ENCODE results near the gene LRRC8C.
"Not testable (repeated sequence)": the region's sequence is repeated elsewhere in the genome, so short reads cannot be mapped to it uniquely, and the experiment has no call there.

Gene LRRC8C

DNA sequence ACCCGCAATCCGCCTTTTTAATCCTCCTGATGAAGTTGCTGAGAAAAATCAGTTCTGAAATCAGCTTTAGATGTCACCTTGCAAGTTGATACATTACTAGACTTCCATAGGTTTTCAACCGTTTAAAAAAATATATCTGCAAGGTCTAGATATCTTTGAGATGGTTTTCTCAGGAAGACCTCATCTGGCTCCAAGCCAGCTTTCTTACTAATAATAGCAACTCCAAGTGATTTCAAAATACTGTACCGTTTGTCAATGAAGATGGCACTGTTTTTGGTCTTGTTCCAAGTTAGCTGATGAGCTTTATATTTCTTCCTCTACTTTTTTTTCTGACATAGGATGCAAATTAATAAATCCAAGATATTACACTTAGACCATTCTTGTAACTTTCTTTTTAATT lies 40.3 kb downstream of the LRRC8C start:
- DNase-seq = no peak

DNA sequence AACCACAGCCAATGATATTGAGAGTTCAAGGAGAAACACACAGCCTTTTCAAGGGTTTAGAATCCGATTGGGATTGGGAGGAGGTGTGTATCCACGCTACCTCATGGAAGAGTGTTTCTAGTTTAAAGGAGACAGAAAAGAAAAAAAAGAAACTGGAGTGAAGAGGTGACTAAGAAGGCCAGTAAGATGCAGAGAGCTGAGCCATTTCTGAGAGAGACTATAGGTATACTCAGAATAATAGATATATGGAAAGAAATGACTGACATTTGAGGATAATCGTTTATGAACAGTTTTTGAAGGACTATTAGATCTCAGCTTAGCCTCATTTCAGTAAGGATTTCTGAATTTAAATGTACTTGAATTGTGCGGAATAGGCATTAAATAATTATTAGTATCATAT lies 42.8 kb downstream of the LRRC8C start:
- DNase-seq = no peak

DNA sequence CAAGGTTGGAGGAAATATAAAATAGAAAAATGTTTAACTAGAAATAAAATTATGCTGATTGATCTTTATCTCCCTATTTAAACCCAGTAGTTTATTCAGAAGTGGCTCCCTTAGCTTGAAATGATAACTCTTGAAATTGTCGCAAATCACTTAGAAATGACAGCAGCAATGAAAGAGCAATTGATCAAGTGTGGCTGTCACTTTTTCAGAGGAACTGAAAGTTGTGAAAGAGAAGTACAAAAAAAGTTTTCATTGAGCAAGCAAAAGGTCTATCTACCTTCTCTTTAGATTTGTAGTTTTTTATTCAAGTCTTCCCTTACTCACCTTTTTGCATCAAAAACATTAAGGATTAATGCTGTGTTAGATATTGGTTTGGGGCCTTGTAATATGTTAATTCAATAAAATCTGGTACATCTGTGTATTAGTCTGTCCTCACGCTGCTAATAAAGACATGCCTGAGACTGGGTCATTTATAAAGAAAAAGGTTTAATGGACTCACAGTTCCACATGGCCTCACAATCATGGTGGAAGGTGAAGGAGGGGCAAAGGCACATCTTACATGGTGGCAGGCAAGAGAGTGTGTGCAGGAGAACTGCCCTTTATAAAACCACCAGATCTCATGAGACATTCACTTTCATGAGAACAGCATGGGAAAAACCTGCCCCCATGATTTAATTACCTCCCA lies 48.3 kb downstream of the LRRC8C start:
- no peak for DNase-seq

DNA sequence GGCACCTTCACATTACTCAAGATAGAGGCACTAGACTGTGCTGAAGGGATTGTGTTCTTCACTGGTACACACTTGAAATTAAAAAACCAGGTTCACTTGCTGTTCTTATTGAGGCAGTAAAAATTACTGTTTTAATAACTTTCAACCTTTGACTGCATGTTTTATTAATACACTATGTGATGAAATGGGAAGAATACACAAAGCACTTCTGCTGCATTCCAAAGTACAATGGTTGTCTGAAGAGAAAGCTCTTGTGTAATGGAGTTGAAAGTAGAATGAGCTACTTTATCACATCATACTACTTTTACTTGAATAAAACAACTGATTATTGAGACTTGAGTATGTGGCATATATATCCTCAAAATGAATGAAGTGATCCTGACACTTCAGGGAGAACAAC lies 49.7 kb downstream of the LRRC8C start:
- no peak for DNase-seq

DNA sequence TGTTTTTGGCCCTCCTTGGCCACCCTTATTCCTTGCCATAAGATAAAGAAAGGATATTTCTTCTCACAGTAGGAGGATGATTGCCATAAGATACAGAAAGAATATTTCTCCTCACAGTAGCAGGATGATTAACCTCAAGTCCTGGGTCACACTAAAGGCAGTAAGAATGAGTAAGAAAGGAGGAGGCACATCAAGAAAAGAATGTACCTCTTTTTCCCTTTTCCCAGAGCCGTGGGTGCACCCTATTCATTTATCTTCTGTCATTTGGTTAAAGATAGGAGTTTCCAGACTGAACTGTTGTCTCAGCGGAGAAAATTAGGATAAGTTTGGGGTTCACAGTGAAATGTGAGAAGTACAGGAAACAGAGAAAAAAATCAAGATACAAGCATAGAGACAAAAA lies 52.5 kb downstream of the LRRC8C start:
- no peak for DNase-seq

DNA sequence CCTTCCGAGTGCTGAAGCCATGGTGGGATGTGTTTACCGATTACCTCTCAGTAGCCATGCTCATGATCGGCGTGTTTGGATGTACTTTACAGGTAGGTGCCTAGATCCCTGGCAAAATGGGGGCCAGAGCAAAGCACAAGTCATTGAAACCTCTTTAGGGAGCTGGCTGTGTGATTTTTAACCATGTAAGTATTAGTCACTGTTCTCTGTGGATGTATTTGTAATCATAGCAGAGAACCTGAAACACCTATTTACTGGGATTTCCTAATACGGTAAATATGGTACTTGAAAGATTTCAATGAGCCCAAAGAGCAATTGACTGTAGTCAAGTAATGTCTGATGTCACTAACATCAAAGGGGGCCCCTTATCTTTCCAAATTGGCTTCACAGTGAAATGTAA lies 53.6 kb downstream of the LRRC8C start:
- DNase-seq = no peak

DNA sequence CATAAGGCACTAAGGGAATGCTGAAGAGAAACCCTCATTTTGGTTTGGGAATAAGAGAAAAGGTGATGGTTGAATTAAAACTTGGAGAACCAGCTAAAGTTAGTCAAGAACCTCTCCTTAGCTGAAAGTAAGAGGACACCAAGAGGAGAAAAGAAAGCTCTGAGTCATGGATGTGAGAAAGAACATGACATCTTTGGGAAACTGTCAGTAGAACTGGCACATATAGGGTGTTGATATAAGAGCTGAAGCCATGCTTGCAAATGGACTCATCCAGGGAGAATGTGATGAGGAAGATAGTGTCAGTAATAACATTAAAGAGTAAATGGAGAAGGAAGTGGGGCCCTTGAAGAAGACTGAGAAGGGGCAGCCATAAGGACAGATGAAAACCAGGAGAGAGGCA lies 54.3 kb downstream of the LRRC8C start:
- no peak for DNase-seq

DNA sequence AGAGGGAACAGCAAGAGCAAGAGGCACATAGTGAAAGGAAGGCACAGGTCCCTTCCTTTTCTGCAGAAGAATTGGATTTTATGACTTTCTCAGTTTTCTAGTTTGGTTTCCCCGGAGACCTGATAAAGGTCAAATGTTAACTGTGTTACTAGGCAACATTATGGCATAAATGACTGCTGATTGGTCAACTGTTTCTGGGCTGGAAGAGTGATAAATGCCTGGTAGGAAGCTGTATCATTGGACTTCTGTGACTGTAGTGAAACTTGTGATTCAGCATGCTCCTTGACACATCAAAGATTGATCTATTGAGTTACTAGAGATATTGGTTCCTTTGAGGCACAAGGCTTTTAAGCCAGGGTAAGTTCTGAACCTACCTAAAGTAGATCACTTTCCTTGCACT lies 55.7 kb downstream of the LRRC8C start:
- DNase-seq = no peak

DNA sequence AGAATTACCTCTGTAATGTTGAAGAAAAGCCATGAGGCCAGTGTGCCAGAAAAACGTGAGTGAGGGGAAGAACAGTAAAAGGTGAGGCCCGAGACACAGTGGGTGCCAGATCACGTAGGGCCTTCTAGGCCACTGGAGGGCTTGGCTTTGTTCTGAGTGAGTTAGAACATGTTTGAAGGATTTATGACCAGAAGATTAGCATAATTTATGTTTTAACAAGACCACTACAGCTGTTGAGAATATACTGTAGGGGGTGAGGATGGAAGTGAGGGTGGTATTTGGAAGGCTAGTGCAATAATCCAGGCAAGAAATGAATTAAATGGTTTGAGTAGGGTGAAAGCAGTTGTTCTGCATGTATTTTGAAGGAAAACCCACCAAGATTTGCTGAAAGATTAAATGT lies 56.3 kb downstream of the LRRC8C start:
- no peak for DNase-seq

DNA sequence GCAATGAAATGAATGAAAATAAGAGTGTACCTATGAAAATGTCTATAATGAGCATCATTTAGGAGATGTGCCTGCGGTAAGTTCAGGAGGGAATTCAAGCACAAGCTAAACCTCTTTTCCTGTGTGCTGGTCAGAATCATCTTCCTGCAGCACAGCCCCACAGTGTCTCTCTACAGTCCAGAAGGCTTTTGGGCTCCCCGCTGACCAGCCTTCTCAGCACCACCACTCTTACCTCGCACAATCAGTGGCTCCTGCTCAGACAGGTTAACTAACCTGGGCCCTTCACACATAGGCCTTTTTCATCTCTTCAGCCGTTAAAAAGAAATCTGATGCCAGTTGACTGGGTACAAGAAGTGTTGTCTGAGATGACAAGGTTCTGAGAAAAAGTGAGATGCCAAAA lies 57.7 kb downstream of the LRRC8C start:
- DNase-seq = no peak

DNA sequence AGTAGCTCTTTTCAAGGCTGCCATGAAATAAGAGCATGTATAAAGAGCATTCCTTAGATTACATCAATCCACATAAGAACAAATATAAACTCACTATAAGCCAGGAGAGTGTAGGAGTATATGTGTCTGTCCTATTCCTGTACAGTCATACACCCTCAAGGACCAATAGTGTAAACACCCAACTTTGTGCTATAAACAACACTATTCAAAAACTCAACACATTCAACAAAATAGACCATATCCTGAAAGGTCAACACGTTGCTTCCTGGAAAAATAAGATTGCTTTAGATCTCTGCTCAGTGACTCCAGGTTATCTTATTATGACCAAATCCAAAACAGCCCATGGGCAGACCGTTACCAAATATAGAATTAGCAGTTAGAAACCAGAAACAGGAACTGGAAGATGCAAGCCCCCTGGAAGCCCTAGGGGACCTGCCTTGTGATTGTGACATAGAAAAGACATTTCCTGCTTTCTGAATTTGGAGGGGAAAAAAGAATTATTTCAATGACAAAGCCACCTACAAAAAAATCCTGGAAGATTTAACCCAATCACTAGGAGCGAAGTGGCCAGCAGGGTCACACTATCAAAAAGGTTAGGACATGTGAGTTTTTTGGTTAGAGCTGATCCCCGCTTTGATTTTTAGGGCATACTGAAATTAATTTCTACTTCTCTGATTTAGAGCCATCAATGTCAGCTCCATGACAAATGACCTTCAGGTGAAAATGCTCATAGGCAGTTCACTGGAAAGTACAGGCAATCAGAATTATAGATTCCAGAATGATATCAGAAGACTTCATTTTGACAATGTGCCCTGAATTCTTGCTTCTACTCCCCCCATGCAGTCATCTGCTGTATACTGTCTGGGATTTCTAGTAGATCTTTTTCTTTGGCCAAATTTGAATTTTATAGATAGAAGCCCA lies 59.9 kb downstream of the LRRC8C start:
- no peak for DNase-seq

DNA sequence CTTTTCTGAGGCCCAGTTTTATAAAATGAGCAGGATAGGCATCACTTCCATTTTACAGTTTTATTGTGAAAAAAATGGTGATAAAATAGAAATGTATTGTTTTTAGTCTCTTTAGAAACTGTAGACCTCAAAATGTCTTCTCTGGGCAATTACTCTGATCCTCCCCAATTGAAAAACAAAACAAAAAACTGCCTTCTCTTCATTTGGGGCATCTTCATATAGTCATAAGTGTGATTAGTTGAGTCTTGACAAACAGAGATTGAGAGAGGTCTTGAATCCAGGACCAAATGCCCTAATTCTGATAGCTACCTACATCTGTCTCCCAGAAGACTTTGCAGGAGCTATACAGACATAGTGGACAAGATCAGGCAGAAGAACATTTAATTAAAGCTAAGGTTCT lies 62.9 kb downstream of the LRRC8C start:
- no peak for DNase-seq

DNA sequence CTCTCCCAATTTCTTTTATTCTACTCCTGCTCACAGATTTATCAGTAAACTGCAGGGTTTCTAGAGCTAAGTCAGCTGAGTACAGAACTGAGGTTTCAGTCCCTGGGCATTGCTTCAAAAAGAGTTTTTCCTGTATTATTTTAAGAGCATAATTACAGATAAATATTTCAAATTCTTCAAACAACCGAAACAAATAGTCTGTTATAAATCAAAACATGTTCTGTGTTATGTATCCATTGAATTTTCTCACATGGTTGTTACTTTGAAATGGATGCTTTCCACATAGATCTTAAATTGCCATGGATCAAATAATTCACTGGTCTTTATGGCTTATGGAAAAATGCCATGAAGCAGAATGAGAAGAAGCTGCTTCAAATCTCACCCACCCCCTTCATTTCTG lies 64.5 kb downstream of the LRRC8C start:
- no peak for DNase-seq

DNA sequence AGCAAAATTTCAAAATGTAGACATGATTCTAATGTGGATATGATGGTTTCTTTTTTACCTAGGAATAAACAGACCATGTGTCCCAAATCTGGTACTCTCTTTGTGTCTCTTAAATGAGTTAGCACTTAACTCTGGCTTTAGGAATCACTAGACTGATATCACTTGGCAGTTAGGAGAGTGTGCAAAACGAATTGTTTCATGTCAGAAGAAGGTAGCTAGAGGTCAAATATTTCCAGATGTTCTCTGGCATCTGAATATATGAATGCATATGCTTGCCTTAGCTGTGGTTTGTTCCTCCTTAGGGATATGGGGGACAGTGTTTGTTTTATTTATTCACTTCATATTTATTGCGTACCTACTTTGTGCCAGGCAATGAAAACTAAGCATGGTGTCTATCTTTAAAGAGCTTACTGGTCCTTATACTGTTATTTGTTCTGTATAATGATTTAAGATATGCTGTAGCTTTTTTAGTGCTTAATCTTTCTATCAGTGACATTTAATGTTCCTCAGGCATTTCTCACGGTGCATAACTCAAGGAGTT lies 65.2 kb downstream of the LRRC8C start:
- no peak for DNase-seq

DNA sequence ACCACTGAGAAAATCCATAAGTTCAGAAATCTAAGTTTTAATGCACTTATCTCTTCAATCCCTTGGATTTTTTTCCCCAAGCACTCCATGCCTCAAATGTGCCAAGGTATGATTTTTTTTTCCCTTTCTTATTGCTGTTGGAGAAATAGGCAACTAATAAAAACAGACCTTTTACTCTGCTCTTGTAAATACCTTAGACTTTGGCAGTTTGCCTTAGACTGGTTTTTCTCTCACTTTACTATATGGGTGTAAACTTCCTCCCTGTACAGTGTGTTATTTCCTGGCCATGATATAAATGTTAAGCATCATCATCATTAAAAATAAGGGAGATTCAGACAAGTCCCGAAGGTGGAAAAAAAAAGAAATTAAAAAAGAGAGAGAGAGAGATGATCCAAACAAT lies 65.7 kb downstream of the LRRC8C start:
- DNase-seq = no peak

DNA sequence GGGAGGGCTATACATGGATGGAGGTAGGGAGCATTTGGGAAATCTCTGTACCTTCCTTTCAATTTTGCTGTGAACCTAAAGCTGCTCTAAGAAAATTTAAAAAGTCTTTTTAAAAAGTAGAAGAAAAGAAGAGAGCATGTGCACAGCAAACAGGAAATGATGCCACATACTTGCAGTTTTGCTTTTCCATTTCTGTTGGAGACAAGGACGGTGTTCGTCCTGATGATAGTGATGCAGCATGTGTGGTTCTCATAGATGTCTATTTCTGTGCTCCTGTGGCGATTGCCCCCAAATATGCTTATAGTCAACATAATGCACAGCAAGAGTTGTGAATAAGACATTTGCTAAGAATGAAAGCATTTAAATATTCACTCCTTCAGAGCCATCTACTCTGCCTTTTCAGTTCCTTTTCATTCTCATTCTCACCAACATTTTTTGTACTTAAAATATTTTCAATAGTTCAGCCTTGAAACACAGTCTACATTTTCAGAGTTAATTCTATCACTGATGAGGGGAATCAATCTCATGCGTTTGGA lies 66.6 kb downstream of the LRRC8C start:
- no peak for DNase-seq

DNA sequence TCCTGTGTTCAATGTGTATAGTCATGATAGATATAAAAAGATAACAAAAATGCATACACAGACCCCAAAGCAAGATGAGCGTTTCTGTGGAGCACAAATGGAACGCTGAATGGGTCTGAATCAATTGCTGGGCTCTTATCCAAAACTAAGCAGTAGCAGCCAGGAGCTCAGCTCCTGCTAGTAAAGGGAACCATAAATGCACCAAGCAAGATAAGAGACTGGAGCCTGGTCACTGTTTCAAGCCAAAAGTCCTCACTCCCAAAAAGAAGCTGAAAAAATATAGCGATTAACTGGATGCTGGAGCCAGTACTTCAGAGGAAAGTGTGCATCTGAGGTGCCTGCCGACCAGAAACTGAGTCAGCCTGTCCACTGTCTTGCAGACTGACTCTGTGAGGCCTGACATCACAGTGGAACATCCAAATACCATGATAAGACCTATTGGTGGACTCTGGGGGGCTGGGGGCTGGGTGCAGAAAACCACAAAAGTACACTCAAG lies 68.9 kb downstream of the LRRC8C start:
- no peak for DNase-seq

DNA sequence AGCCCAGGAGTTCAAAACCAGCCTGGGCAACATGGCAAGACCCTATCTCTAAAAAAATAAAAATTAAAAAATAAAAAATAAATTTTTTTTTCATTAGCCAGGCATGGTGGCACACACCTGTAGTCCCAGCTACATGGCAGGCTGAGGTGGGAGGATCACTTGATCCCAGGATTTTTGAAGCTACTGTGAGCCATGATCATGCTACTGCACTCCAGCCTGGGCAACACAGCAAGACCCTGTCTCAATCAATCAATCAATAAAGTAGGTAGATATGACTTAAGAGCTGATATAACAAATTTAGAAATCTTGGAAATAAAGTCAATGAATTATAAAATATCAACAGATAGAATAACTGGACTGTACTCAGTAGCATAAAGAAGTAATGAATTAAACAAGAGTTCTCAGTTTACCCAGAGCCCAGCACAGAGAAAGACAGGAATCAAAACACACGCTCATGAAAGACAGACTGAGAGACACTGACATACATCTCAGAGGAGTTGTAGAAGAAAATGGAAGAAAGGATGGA lies 69.7 kb downstream of the LRRC8C start:
- DNase-seq = no peak

DNA sequence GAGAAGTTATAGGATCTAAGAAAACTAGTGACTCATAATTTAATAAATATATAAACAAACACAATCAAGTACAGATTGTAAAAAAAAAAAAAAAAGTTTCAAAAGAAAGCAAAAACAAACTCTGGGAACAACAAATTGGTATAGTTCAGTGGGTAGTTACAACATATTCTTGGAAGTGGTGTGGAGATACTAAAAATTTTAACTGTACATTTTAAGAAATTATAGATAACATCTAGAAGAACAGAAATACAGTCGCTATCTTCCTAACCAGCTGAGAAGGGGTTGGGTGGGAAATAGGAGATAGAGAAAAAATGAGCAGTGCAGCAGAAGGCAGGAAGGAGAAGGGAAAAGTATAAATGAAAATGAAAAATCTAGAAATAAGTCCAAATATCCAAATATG lies 70.5 kb downstream of the LRRC8C start:
- no peak for DNase-seq

DNA sequence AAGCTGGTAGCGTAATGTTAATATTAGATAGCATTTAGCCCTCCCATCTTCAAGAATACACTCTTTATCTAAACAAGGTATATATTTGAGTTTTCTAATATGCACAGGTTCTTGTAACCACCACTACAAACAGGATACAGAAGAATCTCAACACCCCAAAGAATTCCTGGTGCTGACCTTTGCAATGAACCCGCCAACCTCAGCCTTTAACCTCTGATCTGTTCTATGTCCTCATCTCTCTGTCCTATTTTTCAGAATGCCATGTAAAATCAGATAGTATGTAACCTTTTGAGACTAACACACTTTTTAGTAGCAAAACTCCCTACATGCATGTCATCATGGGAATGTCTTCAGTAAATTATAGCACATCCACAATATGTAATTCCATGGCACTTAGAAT lies 71.1 kb downstream of the LRRC8C start:
- DNase-seq = no peak

DNA sequence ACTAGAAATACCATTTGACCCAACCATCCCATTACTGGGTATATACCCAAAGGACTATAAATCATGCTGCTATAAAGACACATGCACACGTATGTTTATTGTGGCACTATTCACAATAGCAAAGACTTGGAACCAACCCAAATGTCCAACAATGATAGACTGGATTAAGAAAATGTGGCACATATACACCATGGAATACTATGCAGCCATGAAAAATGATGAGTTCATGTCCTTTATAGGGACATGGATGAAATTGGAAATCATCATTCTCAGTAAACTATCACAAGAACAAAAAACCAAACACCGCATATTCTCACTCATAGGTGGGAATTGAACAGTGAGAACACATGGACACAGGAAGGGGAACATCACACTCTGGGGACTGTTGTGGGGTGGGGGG lies 72.0 kb downstream of the LRRC8C start:
- not testable (repeated sequence) for DNase-seq

DNA sequence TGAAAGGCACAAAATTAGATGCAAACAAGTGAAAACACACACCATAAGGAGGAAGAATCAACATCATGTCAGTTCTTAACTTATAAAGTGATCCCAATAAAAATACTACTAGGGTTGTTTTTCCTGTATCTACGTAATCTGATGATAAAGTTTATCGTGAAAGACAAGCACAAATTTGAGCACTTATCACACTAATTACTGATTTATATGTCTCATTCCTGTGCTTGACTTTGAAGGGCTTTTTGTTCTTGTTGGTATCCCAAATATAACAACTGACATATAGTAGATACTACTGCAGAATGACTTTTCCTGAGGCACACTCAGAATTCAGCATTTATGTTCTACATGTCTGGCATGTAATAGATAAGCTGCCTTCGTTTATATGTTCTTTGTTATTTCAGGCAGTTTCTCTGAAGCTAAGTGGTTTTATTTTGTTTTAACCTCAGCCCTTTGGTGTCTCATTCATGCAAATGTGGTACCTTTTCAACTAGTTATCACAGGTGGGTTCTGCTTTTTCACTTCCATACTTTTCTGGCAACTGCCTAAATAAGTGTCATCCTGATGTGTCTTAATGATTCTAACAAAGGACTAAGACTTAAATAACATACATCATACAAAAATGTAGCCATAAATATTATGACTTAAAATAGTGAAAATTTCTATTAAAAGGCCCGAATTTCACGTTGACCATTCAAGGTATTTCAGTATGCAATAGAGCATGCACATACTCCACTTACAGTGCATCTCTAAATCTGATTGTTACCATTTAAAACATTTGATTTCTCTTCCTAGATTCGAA lies 73.2 kb downstream of the LRRC8C start:
- no peak for DNase-seq

DNA sequence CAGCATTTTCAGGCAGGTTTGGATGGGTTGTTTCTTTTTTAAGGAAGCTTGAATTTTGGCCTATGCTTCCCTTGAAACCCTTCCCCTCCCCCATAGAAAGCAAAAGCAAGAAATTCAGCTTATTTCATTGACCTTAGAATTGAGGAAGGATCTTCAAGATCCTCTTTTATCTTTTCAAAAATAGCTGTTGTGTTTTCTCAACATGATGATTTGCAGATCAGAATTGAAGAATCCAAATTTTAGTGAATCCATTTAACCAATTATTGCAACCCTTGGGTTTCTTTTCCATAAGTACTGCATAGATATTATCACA lies 73.7 kb downstream of the LRRC8C start:
- DNase-seq = no peak

Measured in NCI-H1417 (cell line).